Astrocyte of the spinal cord (primary cell): ENCODE measurements around the gene SCD5.

Experiments used
- DNase-seq: peaks from one replicate; pipeline ENCODE4 v3.0.0; 2011; ENCODE audit warnings: low read depth, low spot score
- H3K4me3 ChIP-seq: 2 replicates; pipeline ENCODE4 v1.5.1; 2011; ENCODE audit warnings: low read depth, mild to moderate bottlenecking, low read length, moderate library complexity
- CTCF ChIP-seq: IDR thresholded peaks from 2 replicates; pipeline ENCODE4 v1.5.1; 2012; ENCODE audit warnings: low read depth, mild to moderate bottlenecking, low read length, inconsistent platforms
- in situ Hi-C: cut with HindIII; loops from 2 replicates; pipeline ENCODE4 v1.10.0; 2017; ENCODE audit warnings: low sequenced_read_pairs

SCD5 gene

DNA sequence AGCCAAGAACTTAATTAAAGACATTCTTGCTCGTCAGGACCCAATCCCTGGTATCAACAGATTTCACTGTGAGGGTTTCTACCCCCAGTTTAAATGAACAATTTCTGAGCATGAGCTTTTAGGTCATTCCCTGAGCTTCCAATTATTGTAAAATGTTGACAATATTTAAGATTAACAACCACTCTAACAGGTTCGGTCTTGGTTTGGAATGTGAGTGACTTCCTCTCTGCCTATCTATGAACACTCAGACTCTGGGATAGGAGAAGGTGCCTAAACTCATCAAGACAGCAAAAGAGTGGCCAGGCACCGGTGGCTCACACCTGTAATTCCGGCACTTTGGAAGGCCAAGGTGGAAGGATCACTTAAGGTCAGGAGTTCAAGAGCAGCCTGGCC lies 153.9 kb downstream of the SCD5 start:
- no peak for TF ChIP-seq CTCF
- no peak for DNase-seq
- in situ Hi-C loops: no loop called here
- H3K4me3 ChIP-seq: no peak overlapping the region

GRCh38 chr4:82643994-82644733 lies 154.4 kb downstream of the SCD5 start:
- H3K4me3 ChIP-seq: no peak overlapping the region
- in situ Hi-C loops: no loop called here
- TF ChIP-seq CTCF: no peak
- peak; percentile 57 for DNase-seq

DNA sequence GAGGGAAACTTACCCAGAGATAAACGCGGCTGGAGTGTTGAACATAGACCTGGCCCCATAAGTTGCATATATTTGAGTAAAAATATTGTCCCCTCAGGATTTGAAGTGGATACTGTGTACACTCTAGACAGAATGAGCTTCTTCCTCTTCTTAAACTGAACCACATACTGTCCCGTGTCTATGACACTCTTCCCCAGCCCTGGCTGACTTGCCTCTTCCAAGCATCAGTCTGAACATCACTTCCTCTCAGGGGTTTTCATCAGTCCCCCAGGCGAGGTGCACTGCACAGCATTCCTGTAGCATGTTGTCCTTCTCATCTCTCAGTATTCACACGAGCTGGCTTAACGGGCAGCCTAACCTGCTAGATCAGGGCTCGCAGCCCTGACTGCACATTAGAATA lies 156.3 kb downstream of the SCD5 start:
- no peak overlapping the region for H3K4me3 ChIP-seq
- no peak for TF ChIP-seq CTCF
- in situ Hi-C loops: no loop called here
- DNase-seq: no peak

DNA sequence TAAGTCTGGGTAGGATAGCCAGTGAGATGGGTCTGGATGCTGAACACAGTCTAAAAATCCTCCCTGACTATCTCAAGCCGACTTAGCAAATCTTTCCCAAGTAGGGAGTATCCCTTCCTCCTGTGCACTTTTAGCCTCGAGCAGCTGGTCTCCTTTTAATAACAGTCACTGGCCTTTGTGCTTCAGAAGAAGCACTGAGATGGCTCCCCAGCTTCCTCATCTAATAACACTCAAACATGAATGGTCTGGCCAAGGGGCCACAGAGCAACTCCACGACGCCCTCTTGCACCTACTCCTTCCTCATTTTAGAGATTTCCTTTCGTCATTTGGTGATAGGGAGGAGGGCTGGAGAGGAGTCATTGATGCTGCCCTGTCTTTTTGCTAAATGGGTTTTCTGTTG lies 158.1 kb downstream of the SCD5 start:
- no peak for TF ChIP-seq CTCF
- no peak overlapping the region for H3K4me3 ChIP-seq
- in situ Hi-C loops: no loop called here
- no peak for DNase-seq

- in situ Hi-C loops: no loop called here
- no peak for DNase-seq
- no peak overlapping the region for H3K4me3 ChIP-seq
- no peak for TF ChIP-seq CTCF
These were observed 158.6 kb downstream of the SCD5 start for GRCh38 chr4:82639971-82640370.

- no peak for DNase-seq
- no peak overlapping the region for H3K4me3 ChIP-seq
- no peak for TF ChIP-seq CTCF
- in situ Hi-C loops: no loop called here
These were observed 160.1 kb downstream of the SCD5 start for GRCh38 chr4:82638479-82638878.
